GM21390 (cell line): ENCODE data around the gene DHX34.
"Not testable (repeated sequence)": the region's sequence is repeated elsewhere in the genome, so short reads cannot be mapped to it uniquely, and the experiment has no call there.

Experiments used
- ATAC-seq: cut with Tn5 transposase; IDR thresholded peaks from one replicate; pipeline ENCODE4 v1.9.1; 2021; ENCODE audit not compliant: unreplicated experiment

The DHX34 gene

GRCh38 chr19:47388721-47389120, 39.6 kb downstream of the DHX34 start:
- not testable (repeated sequence) for ATAC-seq

DNA sequence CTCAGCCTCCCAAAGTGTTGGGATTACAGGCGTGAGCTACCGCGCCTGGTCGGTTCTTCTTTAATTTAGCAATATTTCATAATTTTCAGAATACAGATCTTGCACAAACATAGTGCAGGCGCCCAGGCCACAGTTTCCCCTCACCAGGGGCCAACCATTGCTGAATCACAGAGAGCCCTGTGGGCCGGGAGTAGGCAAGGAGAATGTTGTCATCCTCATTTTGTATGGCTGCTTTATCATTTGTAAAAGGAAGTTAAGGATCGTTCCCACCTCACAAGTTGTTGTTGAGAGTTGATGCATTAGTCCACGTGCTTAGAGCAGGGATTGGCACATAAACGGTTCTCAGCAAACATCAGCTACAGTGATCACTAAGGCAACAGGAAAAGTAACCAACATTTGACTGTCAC, 40.0 kb downstream of the DHX34 start:
- ATAC-seq = no peak

- no peak for ATAC-seq
Measured at GRCh38 chr19:47390533-47391488, 41.7 kb downstream of the DHX34 start.

GRCh38 chr19:47391510-47392223, 42.6 kb downstream of the DHX34 start:
- ATAC-seq = no peak

GRCh38 chr19:47398707-47399597, 49.8 kb downstream of the DHX34 start:
- ATAC-seq = no peak

- ATAC-seq = no peak
Measured at GRCh38 chr19:47402504-47402903, 53.4 kb downstream of the DHX34 start.

DNA sequence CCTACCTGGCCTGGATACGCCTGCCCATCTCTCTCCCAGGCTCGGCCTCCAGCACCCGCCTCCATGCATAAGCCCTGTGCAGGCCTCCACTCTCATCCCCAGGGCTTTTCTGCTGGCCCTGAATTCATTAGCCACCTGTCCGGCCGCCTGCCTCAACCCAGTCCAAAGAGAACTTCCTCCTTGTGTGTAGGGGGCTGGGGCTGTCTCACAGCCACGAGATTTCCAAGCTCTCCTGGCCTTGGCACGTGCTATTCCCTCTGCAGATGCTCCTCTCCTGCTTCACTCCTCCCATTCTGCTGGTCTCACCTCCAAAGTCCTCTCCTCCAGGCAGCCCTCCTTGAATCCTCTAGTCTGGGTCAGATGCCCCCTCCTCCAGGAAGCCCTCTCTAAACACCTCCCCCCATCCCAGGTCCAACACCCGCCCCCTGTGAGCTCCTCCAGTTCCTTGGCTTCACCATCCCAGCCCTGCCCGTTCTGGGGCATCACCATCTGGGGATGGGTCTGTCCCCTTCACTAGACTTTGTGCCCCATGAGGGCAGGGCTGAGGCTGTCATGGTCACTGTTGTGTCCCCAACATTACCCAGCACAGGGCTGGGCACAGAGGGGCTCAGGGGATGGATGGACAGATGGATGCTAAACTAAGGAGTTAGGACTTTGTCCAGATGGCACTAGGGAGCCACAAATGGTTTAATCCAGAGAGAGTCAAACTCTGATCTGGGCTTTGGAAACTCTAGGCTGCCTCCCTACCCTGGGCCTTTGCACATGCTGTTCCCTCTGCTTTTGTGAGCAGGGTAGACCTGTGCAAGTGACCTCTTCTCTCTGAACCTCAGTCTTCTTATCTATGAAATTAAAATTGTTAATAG, 55.5 kb downstream of the DHX34 start:
- ATAC-seq = no peak

DNA sequence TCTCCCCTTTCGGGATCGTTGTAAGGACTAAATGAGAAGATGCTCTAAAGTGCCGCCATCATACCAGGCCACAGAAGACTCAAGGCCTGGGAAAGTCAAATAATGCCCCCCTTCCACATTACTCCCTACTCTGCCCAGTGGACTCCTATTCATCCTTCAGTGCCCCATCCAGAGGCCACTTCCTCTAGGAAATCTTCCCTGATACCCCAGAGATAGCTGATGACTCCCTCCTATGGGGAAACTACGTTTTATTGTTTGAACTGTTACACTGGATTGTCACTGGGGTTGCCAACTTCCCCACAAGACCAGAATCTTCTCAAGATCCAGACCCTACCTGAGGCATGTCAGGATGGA, 56.1 kb downstream of the DHX34 start:
- ATAC-seq = no peak

DNA sequence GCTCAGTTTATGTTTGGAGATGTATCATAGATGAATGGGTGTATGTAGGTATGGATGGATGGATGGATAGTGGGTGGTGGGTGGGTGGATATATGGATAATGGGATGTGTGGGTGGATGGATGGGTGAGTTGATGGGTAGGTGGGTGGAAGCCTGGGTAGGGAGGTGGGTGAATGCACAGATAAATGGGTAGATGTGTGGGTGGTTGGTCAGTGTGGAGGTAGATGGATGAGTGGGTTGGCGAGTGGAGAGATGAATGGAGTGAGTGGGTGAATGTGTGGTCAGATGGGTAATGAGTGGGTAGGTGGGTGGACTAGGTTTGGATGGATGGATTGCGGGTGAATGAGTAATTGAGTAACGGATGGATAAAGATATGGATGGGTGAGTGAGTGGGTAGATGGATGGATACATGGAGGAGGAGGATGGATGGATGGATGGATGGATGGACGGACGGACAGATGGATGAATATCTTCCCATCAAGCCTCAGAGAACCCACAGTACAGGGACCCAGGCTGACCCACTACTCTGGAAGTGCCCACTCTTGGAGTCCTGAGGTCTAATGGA, 56.8 kb downstream of the DHX34 start:
- no peak for ATAC-seq

DNA sequence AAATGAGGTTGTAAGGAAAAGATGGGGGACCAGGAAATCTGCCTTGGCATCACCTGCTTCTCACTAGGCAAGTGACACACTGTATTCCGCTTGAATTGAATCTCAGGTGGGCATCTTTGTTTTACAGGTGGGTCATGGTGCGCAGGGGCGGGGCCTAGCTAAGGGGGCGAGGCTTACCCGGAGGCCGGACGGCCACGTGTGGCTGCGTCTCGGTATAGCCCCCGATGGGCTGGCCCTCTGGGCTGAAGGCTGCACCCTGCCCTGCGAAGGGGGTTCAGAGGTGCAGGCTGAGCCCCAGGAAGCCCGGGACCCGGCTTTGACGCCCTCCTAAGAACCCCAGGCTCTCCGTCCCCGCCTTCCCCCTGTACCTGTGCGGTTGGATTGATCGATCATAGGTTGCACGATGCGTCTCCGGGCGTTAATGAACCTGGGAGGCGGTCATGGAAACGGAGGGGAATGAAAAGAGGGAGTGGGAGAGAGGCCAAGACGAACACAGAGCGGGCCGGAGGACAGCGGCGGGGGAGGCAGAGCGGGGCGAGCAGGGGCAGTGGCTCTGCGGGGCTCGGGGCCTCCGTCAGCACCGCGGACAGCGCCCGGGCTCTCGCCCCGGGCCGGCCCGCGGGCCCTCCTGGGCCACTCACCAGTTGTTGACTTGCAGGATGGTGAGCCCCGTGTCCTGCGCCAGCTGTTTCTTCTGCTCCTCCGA, 57.7 kb downstream of the DHX34 start:
- ATAC-seq = no peak

DNA sequence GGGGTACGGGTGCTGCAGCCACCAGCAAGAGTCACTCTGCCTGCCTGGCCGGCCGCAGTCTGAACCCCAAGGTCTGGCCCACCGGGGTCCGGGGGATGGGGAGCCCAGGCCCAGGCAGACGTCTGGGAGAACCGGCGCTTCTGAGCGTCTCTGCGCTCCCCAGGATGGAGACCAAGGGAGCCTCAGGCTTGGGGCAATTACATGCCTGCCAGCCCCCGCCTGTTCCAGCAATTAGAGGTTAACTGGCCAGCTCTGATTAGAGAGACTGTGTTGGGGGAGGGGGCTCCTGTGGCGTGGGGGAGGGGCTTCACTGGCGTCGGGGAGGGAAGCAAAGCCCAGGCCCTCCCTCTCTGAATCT, 58.3 kb downstream of the DHX34 start:
- ATAC-seq = no peak

DNA sequence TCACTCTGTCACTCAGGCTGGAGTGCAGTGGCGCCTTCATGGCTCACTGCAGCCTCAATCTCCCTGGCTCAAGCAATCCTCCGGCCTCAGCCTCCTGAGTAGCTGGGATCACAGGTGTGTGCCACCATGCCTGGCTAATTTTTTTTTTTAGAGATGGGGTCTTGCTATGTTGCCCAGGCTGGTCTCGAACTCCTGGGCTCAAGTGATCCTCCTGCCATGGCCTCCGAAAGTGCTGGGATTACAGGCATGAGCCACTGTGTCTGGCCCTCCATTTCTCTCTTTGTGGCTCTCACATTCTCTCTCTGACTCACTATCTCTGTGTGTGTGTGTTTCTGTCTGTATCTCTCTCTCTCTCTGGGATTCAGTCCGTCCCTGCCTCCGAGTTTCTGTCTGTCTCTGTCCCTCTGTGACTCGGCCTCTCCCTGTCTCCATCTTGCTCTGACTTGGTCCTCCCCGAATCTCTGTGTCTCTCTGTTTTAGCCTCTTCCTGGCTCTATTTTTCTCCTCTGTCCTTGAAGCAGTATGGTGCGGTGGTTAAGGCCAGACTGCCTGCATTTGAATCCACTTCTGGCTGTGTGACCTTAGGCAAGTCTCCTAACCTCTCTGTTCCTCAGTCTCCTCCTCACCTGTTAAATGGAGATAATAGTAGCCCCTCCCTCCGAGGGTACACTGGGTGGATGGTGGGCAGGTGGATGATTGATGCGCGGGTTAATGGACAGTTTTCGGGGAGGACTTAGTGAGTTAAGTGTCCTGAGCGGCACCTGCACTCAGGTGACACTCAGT, 59.2 kb downstream of the DHX34 start:
- ATAC-seq = no peak

GRCh38 chr19:47411101-47411500, 62.0 kb downstream of the DHX34 start:
- no peak for ATAC-seq

GRCh38 chr19:47411696-47412095, 62.6 kb downstream of the DHX34 start:
- ATAC-seq = not testable (repeated sequence)

DNA sequence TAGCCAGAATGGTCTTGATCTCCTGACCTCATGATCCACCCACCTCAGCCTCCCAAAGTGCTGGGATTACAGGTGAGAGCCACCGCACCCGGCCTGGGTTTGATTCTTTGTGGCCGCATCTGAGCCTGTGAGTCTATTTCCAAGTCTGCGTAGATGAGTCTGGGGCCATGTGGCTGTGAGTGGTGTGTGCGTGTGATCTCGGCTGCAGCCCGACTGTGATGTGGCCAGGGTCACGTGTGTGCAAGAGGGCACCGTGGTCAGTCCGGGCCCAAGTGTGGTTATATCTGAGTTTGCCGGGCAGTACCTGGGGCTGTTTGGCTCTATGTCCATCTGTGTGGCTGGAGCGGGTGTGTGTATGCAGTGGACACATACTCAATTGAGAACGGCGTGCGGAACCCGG, 64.8 kb downstream of the DHX34 start:
- ATAC-seq = no peak

GRCh38 chr19:47414469-47414868, 65.4 kb downstream of the DHX34 start:
- no peak for ATAC-seq

- ATAC-seq = no peak
Measured at GRCh38 chr19:47415953-47416642, 67.0 kb downstream of the DHX34 start.

GRCh38 chr19:47416643-47416985, 67.5 kb downstream of the DHX34 start:
- no peak for ATAC-seq
